ENCODE data around the gene FAM50A.

The FAM50A gene

DNA sequence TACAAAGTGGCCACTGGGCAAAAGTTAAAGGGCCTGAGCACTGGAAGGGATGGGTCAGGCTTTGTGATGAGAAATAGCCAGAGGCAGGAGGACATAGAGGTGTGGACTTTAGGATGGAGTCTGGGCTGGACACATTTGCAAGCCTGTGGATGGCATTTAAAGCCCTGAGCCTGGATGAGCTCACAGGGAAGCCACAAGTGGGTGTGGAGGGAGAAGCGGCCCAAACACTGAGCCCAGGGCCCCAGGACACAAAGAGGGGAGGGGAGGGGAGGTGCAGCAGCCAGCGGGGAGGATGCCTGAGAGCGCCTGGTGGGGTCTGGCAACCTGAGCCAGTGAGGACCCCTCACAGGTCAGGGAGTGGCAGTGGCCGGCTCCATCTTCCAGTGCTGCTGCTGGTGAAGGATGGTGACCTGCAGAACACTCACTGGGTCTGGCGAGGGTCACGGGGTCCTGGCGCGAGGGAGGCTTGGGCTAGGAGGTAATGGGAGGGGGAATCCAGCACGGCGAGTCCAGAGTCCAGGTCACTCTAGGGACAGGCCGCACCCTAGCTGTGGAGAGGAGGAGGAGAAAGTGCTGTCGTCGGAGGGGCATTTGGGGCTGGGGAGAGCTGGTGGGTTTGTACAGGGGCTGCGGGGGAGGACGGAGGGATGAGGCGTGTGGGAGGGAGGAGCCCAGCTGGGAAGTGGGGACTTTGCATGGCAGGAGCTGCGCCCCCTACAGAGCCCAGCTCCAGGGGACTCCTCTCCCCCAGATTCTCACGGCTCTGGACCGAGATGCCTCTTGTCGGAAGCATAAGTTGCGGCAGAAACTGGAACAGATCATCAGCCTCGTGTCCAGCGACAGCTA is 28.1 kb downstream of the FAM50A start:
- no peak for DNase-seq (ENCODE audit: low spot score)
- in situ Hi-C loops (cut with MboI; ENCODE audit: low sequenced_read_pairs, unreplicated experiment), result no loop called here
- TF ChIP-seq, protein P1, sequence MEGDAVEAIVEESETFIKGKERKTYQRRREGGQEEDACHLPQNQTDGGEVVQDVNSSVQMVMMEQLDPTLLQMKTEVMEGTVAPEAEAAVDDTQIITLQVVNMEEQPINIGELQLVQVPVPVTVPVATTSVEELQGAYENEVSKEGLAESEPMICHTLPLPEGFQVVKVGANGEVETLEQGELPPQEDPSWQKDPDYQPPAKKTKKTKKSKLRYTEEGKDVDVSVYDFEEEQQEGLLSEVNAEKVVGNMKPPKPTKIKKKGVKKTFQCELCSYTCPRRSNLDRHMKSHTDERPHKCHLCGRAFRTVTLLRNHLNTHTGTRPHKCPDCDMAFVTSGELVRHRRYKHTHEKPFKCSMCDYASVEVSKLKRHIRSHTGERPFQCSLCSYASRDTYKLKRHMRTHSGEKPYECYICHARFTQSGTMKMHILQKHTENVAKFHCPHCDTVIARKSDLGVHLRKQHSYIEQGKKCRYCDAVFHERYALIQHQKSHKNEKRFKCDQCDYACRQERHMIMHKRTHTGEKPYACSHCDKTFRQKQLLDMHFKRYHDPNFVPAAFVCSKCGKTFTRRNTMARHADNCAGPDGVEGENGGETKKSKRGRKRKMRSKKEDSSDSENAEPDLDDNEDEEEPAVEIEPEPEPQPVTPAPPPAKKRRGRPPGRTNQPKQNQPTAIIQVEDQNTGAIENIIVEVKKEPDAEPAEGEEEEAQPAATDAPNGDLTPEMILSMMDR (IDR thresholded peaks at IDR 0.05; ENCODE audit: borderline replicate concordance, control extremely low read depth, extremely low read depth, insufficient read depth, missing control alignments), result no peak

DNA sequence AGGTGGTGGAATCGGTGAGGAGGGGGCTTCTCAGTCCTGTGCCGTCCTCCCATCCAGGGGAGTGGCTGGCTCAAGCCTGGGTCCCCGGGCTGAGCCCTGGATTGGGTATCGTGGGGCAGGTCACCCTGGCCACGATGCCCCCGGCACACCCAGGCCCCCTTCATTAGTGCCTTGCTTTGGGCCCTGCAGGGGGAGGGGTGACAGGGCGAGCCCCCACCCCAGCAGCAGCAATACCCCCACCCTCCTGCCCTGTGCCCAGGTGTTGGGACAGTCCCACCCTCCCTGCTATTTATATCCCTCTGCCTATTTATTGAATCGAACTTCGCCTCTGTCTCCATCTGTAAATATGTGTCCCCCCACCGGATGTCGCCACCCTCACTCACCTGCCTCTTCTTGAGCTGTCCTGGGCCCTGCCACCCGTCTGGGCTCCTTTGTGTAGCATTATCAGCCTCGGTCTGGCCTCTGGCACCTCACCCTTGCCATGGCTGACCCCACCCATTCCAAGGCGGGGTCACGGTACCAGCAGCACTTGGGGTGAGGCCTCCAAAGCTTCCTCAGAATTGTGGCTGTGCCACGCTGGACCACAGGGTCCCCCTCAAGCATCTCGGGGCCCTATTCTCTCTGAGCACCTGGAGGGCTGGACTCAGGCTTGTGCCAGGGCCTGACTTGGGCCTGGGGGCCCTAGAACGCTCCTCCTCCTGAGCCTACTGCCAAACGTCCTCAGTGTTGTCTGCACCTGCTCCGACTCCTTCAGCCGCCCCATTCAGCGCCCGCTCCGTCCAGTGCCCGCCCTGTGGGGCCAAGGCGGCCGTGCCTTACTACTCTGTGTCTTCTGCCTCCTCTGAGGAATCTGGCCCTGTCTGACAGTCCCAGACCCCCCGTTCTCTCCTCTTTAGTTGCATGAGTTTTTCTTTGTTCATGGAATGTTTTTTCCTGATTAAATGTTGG is 29.0 kb downstream of the FAM50A start:
- in situ Hi-C loops (cut with MboI; ENCODE audit: low sequenced_read_pairs, unreplicated experiment), result no loop called here
- TF ChIP-seq, protein P1 (IDR thresholded peaks at IDR 0.05; ENCODE audit: borderline replicate concordance, control extremely low read depth, extremely low read depth, insufficient read depth, missing control alignments), result no peak
- DNase-seq (ENCODE audit: low spot score), result no peak

DNA sequence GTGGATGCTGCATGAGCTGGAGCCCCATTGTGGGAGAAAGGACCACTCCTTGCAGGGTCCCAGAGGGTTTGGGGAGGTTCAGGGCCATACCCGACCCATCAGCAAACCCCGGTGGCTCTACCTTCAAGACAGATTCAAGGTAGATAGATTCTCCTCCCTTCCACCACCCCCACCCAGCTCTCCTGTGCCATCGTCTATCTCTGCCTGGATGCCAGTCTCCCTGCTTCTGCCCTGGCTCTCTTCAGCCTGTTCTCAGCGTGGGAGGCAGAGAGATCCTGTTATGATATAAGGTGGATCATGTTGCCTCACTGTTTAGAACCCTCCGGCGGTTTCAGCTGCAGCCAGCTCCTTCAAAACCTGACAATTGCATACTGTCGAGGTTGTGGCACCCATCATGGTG is 29.7 kb downstream of the FAM50A start:
- no peak for DNase-seq (ENCODE audit: low spot score)
- TF ChIP-seq, protein P1 (IDR thresholded peaks at IDR 0.05; ENCODE audit: borderline replicate concordance, control extremely low read depth, extremely low read depth, insufficient read depth, missing control alignments), result no peak
- in situ Hi-C loops (cut with MboI; ENCODE audit: low sequenced_read_pairs, unreplicated experiment), result no loop called here

DNA sequence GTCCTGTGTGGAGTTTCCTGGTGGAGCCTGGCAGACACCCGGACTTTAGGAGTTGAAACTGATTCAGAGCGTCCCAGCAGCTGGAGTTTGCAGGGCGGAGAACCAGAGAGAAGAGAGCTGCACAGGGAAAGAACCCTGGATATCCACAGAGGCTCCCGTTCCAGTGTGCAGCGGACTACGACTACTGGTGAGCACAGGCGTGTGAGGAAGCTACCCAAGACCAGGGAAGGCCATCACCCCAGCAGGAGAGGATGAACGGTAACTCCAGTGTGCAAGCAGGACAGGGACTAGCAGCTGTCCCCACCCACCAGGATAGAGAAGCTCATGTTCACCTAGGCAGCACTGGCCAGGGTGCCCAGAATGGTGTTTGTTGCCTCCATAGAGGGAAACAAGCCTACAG is 32.9 kb downstream of the FAM50A start:
- DNase-seq (ENCODE audit: low spot score), result no peak
- in situ Hi-C loops (cut with MboI; ENCODE audit: low sequenced_read_pairs, unreplicated experiment), result no loop called here
- TF ChIP-seq, protein P1 (IDR thresholded peaks at IDR 0.05; ENCODE audit: borderline replicate concordance, control extremely low read depth, extremely low read depth, insufficient read depth, missing control alignments), result no peak

DNA sequence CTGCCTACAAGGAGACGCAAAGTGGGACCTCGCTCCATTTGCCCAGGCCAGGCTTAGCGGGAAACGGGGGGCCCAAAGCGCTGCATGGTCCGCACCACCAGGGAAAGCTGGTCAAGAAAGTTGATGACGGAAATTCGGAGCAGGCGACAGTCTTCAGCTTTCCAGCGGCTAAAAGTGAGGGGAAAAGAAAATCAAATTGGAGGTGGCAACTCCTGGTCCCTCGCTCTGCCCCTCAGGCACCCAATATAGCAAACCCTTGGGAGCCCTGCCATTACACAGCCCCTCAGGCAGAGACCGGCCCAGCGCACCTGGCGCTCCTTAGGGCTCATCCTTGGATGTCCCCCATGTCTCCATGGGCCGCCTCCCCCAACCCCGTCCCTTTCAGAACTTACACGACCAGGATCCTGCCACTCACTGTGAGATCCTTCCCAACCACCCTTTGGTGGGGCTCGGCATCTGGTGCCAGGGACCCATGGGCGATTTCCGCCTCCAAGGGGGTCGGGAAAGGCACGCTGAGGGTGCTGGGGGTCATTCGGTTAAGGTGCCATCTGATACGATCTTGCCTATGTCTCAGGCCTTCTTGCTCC is 34.0 kb downstream of the FAM50A start:
- DNase-seq (ENCODE audit: low spot score), result no peak
- TF ChIP-seq, protein P1 (IDR thresholded peaks at IDR 0.05; ENCODE audit: borderline replicate concordance, control extremely low read depth, extremely low read depth, insufficient read depth, missing control alignments), result no peak
- in situ Hi-C loops (cut with MboI; ENCODE audit: low sequenced_read_pairs, unreplicated experiment), result no loop called here

All from GM13976 (cell line).